K562 (cell line): ENCODE data around the gene PTGES3. TPM values are rescaled to one million over a fixed set of nuclear protein-coding genes. Genes with fewer than 3 reads are reported as not detected.

ENCODE experiments used
- ARHGAP35 ChIP-seq: fragments of 450-650 bp; IDR thresholded peaks from 2 replicates; pipeline ENCODE4 v1.6.1; 2018; ENCODE audit not compliant: partially characterized antibody
- CEBPB ChIP-seq: fragments of 450-650 bp; IDR thresholded peaks from 2 replicates; pipeline ENCODE4 v1.6.1; 2016; ENCODE audit warnings: missing genetic modification characterization, missing compliant biosample characterization
- GATAD2B ChIP-seq: fragments of 450-650 bp; IDR thresholded peaks from 2 replicates; pipeline ENCODE4 v1.6.1; 2017; ENCODE audit warnings: mild to moderate bottlenecking, borderline replicate concordance
- HBP1 ChIP-seq: fragments of 450-650 bp; formaldehyde crosslinking; IDR thresholded peaks from 2 replicates; pipeline ENCODE4 v1.4.0; 2022; ENCODE audit warnings: missing genetic modification characterization
- HINFP ChIP-seq: fragments of 450-650 bp; conservative IDR thresholded peaks from 2 replicates; pipeline ENCODE4 v1.6.1; 2016; ENCODE audit warnings: missing genetic modification characterization, low read depth, mild to moderate bottlenecking, control low read depth, missing compliant biosample characterization
- HMBOX1 ChIP-seq: sonication (generic); IDR thresholded peaks from 2 replicates; pipeline ENCODE4 v1.6.1; 2016
- HNRNPL ChIP-seq: fragments of 200-400 bp; formaldehyde crosslinking; IDR thresholded peaks from 2 replicates; pipeline ENCODE4 v1.6.1; 2017; ENCODE audit warnings: low read depth, mild to moderate bottlenecking, low read length
- MAX ChIP-seq: sonication (generic); formaldehyde crosslinking; IDR thresholded peaks from 2 replicates; pipeline ENCODE4 v1.9.0; 2022; ENCODE audit warnings: mild to moderate bottlenecking, missing genetic modification reagents
- NCOA6 ChIP-seq: fragments of 450-650 bp; IDR thresholded peaks from 2 replicates; pipeline ENCODE4 v1.6.1; 2017; ENCODE audit warnings: mild to moderate bottlenecking
- NUFIP1 ChIP-seq: fragments of 450-650 bp; IDR thresholded peaks from 2 replicates; pipeline ENCODE4 v1.6.1; 2018; ENCODE audit not compliant: partially characterized antibody
- PBX2 ChIP-seq, 2 experiments: IDR thresholded peaks in 1 of 2; conservative IDR thresholded peaks in 1 of 2; 2 replicates each; pipeline ENCODE4 v1.6.1; 2016; ENCODE audit warnings: low read depth in 2 of 2, mild to moderate bottlenecking in 1 of 2, missing compliant biosample characterization in 1 of 2, missing genetic modification characterization in 1 of 2, moderate library complexity in 1 of 2
- RB1 ChIP-seq: fragments of 450-650 bp; IDR thresholded peaks from 2 replicates; pipeline ENCODE4 v1.6.1; 2017; ENCODE audit warnings: low read depth, mild to moderate bottlenecking
- RBM22 ChIP-seq: fragments of 200-400 bp; formaldehyde crosslinking; IDR thresholded peaks from 2 replicates; pipeline ENCODE4 v1.6.1; 2018; ENCODE audit warnings: low read length, low read depth; ENCODE audit not compliant: poor library complexity, severe bottlenecking
- RCOR1 ChIP-seq, 2 experiments: IDR thresholded peaks; 2 replicates each; pipeline ENCODE4 v1.6.1; 2012; ENCODE audit warnings: low read depth in 2 of 2, low read length in 2 of 2, borderline replicate concordance in 1 of 2, improper control_type of control experiment in 1 of 2
- RFX1 ChIP-seq: fragments of 450-650 bp; IDR thresholded peaks from 2 replicates; pipeline ENCODE4 v1.6.1; 2016; ENCODE audit warnings: mild to moderate bottlenecking, moderate library complexity
- SLC30A9 ChIP-seq: fragments of 250-450 bp; sonication (Bioruptor Pico); IDR thresholded peaks from 2 replicates; pipeline ENCODE4 v1.8.0; 2022; ENCODE audit warnings: mild to moderate bottlenecking, moderate library complexity
- STAT5A ChIP-seq: IDR thresholded peaks from 2 replicates; pipeline ENCODE4 v1.6.1; 2012; ENCODE audit warnings: low read length, inconsistent platforms, borderline replicate concordance
- ZBTB17 ChIP-seq: fragments of 450-650 bp; formaldehyde crosslinking; IDR thresholded peaks from 2 replicates; pipeline ENCODE4 v1.4.0; 2020; ENCODE audit warnings: mild to moderate bottlenecking
- ZNF239 ChIP-seq: fragments of 250-450 bp; sonication (Bioruptor Pico); IDR thresholded peaks from 2 replicates; pipeline ENCODE4 v1.4.0; 2020; ENCODE audit warnings: mild to moderate bottlenecking
- ZNF253 ChIP-seq: fragments of 250-450 bp; sonication (Bioruptor Pico); conservative IDR thresholded peaks from 2 replicates; pipeline ENCODE4 v1.6.1; 2021; ENCODE audit warnings: mild to moderate bottlenecking
- ZNF41 ChIP-seq: fragments of 250-450 bp; sonication (Bioruptor Pico); conservative IDR thresholded peaks from 2 replicates; pipeline ENCODE4 v1.4.0; 2020; ENCODE audit warnings: mild to moderate bottlenecking
- polyA plus RNA-seq, 8 experiments: library from polyadenylated mRNA; depleted of rRNA in 4 of 8; stranded (reverse) in 5 of 8; unstranded in 3 of 8; fragments of >200 nt; fragmentation: Nextera tagmentation in 2 of 8; fragmentation: Illumina TruSeq in 1 of 8; extraction: Ambion mirVana in 2 of 8; extraction: Trizol in 1 of 8; gene quantifications; 2 replicates each; pipeline versions ENCODE4 v1.2.1 to v1.2.3, GENCODE V29; 2011 to 2014; ENCODE audit warnings: inconsistent platforms in 1 of 8, missing spikeins in 1 of 8
- total RNA-seq, 7 experiments: library from RNA; depleted of rRNA in 6 of 7; stranded (reverse); fragments of >200 nt in 6 of 7; fragmentation: Illumina TruSeq in 2 of 7; extraction: Trizol in 2 of 7; gene quantifications; 2 replicates each; pipeline versions ENCODE4 v1.2.1 to v1.2.3, GENCODE V29; 2011 to 2021; ENCODE audit warnings: low replicate concordance in 1 of 7

The PTGES3 gene
- total and polyA plus RNA-seq, 9 of the 15 experiments (the other 6 are each of a cell fraction or from before 2014, with no cell fraction given) = 163 to 501 (median 213) TPM

GRCh38 chr12:56636675-56637540, 51.2 kb downstream of the PTGES3 start (continued):
- TF ChIP-seq HINFP (tag) = no peak
- no peak for TF ChIP-seq CEBPB (tag)
- TF ChIP-seq RB1 = peak; percentile 43; the same call in 1 of the 2 replicates
- TF ChIP-seq HMBOX1 = peak; percentile 42; the same call in 1 of the 2 replicates
- no peak for TF ChIP-seq SLC30A9 (CRISPR knock-in tag)
- TF ChIP-seq ARHGAP35 = no peak
- TF ChIP-seq ZNF41 (CRISPR knock-in tag) = no peak
- peak; percentile 41; the same call in 1 of the 2 replicates for TF ChIP-seq ZBTB17 (CRISPR knock-in tag)
- no peak for TF ChIP-seq ZNF239
- 0 out of 2 replicates have a peak, but pooled peaks have one; percentile 35 for TF ChIP-seq PBX2 (CRISPR knock-in tag; IDR thresholded peaks at IDR 0.05; ENCODE audit: low read depth)
- peak; percentile 56; the same call in 1 of the 2 replicates for TF ChIP-seq PBX2 (tag; conservative IDR thresholded peaks at IDR 0.05; ENCODE audit: low read depth)
- no peak for TF ChIP-seq RBM22
- TF ChIP-seq NUFIP1 = no peak
- peak in 1 of 2 experiments; percentile 35; a peak in 2 of 4 replicates for TF ChIP-seq RCOR1 (IDR thresholded peaks at IDR 0.05; ENCODE audit: borderline replicate concordance in 1 of 2, low read depth in 2 of 2, low read length in 2 of 2)
- TF ChIP-seq HNRNPL = no peak
- TF ChIP-seq MAX = no peak
- peak; percentile 20; the same call in 1 of the 2 replicates for TF ChIP-seq STAT5A
- TF ChIP-seq NCOA6 = no peak
- no peak for TF ChIP-seq RFX1
- 0 out of 2 replicates have a peak, but pooled peaks have one; percentile 57 for TF ChIP-seq HBP1 (CRISPR knock-in tag)
- no peak for TF ChIP-seq GATAD2B
- TF ChIP-seq ZNF253 = no peak
